Measurements from ENCODE around the gene DPPA5.
A peak's percentile ranks its signal among the peaks of the same experiment; 100 is the strongest.
"Not testable (repeated sequence)": the region's sequence is repeated elsewhere in the genome, so short reads cannot be mapped to it uniquely, and the experiment has no call there.

Gene DPPA5

DNA sequence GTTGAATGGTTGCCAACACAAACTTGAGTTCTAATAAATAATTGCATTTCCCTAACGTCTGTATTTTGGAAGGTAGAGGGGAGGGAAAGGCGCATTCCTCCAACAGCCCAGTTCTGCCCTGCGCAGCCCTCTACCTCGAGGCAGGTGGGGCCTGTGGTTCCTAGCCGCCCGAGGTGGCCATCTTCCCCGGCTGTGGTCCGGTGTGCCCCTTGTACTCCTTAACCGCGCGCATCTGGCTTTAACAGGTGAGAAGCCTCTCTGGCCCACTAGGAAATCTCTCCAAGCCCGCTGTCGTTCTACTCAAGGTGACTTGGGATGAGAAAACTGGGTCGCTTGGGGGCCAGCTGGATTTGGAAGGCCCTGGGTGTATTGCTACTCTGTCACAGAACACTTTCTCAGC lies 10.0 kb upstream of the DPPA5 start:
- DNase-seq (ENCODE audit: low read depth), result no peak

DNA sequence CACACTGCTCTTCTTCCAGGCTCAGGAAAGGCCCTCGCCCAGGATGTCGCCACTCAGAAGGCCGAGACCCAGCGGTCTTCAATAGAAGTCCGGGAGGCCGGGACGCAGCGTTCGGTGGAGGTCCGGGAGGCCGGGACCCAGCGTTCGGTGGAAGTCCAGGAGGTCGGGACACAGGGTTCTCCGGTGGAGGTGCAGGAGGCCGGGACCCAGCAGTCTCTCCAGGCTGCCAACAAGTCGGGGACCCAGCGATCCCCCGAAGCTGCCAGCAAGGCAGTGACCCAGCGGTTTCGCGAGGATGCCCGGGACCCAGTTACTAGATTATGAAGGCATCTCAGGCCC lies 9.4 kb upstream of the DPPA5 start:
- DNase-seq (ENCODE audit: low read depth), result no peak

DNA sequence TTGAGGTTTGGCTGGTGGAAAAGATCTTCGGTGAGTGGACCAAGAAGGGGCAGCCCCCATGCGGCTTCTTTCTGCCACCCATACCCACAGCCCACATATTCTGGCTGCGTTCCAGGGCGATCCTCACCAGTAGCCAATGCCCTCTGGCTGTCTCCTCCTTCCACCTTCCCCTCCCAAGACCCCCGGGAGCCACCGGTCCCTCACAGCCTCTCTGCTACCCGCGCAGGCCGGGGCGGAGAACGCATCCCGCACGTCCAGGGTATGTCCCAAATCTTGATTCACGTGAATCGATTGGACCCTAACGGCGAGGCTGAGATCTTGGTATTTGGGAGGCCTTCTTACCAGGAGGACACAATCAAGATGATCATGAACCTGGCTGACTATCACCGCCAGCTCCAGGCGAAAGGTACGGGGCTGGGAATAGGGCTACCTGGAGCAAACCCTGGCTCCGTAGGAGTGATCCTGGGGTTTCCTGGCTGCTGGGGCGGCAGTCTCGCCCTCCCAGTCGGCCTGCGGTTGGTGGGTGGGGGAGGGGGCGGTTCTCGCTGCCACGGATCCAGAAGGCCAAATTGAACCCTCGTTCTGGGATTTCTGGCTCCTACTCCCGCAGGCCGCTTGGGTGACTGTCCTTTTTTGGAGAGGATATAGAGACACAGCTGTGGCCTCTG lies 8.9 kb upstream of the DPPA5 start:
- no peak for DNase-seq (ENCODE audit: low read depth)

DNA sequence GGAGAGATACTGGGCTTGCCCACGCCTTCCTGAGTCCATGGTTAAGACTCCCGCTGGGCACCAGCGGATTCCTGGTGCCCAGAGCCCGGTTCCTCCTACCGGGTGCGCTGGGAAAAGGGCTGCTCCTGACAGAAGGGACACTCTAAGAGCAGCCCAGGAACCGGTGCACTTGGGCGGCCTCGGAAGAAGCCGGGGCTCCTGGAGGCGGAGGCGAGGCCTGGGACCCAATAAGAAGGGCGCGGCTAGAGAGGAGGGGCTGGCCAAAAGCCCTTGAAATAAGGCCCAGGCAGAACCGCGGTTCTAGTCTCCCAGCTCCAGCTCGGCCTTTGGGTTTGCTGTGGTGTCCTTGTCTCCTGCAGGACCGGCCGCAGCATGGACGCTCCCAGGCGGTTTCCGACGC lies 8.3 kb upstream of the DPPA5 start, which contains the start of gene KHDC3L:
KHDC3L (plus strand) TSS at position 301 of the 400 bp plus-strand sequence; CDS start at position 373, 72 bp downstream.
- DNase-seq (ENCODE audit: low read depth), result no peak

DNA sequence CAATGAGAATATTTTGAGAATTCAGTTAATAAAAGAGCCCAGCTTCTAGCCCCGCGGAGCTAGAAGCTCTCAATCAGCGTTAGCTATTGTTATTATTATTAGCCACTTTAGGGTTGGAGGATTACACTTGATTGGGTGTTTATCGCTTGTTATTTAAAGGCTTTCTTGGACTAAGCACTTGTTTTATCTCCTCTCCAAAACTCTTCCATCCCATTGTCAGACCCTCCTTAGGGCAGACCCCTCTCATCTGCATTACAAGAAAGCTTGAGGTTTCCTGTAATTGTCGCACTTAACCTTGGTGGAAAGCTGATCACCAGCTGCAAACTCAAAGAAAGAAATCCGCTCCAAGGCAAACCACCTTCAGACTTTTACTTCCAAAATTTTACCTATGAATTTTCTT lies 4.8 kb downstream of the DPPA5 start:
- no peak for DNase-seq (ENCODE audit: low read depth)

- no peak for DNase-seq (ENCODE audit: low read depth)
Measured at GRCh38 chr6:73348550-73349204, 5.4 kb downstream of the DPPA5 start.

DNA sequence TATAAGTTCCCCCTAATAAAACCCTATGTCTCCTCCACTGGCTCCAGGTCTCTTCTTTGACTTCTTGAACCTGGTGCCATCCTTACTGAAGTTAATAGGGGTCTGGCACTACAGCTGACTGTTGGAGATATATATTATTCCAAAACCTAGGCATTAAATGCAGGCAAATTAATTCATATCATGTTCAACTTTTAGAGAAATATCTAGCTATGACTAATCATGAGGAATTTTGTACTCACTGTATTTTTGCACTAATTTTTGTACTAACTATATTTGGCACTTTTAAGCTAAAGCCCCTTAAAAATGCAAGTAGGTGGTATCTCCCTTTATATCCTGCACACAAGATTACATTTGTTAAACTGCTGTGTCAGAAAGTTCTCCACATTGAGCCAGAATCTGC lies 10.9 kb downstream of the DPPA5 start:
- no peak for DNase-seq (ENCODE audit: low read depth)

DNA sequence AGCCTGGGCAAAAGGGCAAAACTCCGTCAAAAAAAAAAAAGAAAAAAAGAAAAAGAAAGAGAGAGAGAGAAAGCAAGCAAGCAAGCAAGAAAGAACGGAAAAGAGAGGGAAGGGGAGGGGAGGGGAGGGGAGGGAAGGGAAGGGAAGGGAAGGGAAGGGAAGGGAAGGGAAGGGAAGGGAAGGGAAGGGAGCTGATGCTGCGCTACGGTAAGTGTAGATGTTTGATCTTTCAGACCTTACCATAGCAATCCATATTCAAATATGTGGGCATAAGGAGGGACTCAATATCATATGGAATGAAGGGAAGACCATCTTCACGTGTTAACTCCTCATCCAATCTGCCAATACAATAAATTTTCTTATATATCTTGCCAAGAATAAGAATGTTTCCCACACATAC lies 11.9 kb downstream of the DPPA5 start:
- DNase-seq (ENCODE audit: low read depth), result no peak

GRCh38 chr6:73341335-73341734 lies 12.7 kb downstream of the DPPA5 start:
- no peak for DNase-seq (ENCODE audit: low read depth)

- no peak for DNase-seq (ENCODE audit: low read depth)
Measured at GRCh38 chr6:73340048-73340447, 14.0 kb downstream of the DPPA5 start.

GRCh38 chr6:73339340-73339739 lies 14.7 kb downstream of the DPPA5 start:
- DNase-seq (ENCODE audit: low read depth), result no peak

DNA sequence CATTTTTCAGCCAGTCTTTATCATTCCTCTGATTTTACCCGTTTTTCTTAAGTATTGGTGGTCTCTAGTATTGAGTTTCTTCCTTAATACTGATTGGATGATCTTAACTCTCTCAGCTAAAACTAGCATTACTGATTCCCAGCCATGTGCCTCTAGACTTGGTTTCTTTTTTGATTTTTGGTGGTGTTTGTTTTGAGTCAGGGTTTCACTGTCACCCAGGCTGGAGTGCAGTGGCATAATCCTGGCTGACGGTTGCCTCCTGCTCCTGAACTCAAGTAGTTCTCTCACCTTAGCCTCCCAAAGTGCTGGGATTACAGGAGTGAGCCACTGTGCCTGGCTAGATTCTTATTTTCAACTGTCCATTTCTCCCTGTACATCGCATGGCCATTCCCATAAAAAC lies 24.9 kb downstream of the DPPA5 start:
- DNase-seq (ENCODE audit: low read depth), result no peak

DNA sequence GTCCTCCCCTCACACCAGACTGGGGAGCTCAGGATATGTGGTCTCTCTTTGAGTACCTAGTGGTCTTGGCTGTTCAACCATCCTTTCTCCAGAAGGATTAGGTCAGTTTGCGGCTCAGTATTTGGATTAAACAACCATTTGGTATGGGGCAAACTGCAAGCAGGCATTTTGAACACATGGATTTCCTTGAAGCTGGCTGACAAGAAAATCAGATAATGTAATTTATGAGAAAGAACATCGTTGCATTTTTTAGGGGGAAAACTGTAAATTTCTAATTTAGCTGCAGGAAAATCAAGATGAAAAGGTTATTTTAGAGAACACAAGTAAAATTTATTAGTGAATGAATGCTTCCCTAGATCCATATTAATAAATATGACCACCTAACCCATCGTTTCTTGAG lies 25.3 kb downstream of the DPPA5 start:
- DNase-seq (ENCODE audit: low read depth), result no peak

DNA sequence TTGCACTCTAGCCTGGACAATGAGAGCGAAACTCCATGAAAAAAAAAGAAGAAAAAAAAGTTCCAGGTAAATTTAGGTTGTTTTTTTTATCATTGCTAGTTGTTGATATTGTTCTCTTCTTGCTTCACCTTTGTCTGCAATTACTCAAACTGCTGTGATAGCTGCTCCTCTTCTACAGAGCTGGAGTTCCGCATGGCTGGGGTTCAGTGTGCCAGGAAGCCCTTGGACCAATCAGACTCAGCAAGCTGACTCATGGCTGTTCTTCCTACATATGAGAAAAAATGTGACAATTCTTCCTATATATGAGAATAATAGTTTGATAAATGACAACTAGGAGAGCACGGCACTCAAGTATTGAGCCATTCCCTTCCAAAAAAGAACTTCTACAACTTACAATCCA lies 28.4 kb downstream of the DPPA5 start:
- DNase-seq (ENCODE audit: low read depth), result no peak

DNA sequence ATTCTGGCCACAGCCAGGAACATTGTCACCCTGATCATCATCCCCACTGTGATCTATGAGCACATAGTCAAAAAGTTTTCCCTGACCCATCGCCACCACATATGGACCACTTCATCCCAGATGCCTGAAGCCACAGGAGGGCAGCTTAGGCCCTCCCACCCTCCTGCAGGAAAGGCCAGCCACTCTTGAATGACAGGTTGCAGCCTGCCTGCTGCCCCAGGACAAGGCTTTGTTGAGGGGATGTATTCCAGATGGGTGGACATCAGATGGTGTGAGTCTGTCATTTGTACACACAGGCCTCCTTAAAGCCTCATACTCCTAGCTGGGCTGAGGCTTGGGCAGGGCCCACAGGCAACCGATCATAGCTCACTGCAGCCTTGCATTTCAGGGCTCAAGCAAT lies 30.8 kb downstream of the DPPA5 start:
- DNase-seq (ENCODE audit: low read depth), result no peak

DNA sequence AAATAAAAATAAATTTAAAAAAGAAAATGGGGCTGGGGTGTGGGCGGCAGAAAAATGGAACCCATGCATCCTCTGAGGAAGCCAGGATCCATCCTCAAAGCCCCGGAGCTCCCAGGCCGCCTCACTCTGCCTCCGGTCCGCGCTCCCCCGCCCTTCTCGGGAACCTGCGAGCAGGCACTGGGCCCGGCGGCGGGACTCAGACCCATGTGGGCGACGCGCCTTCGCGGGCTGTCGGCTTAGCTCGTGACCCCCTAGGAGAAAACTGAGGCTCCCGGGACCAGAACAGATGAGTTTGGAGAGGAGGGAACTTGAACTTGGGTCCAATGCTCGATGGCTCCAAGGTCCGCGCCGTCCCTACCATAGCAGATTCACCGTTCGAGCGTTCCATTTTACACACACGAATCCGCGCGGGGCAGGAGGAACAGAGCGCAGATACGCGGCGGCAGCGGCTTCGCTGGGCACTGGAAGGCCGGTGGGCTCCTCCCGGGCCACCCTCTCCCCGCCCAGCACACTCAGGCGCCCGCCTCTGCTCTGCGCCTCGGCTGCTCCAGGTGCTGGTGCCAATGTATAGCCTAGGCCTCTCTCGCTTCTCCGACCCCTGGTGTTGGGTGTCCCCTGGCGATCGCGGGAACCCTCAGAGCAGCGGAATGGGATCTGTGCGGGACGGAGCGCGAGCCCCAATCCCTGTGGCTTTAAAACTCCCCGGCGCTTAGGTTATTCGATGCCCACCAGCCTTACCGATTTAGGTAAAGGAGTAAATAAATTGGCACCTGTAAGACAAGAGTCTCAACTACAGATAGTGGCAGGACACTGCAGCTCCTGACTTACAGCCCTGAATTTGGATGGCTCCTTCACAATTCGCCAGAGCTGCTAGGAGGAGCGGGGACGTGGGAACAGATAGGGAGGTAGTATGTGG lies 39.2 kb downstream of the DPPA5 start:
- DNase-seq (ENCODE audit: low read depth), result no peak

GRCh38 chr6:73310503-73310845 lies 43.6 kb downstream of the DPPA5 start:
- DNase-seq (ENCODE audit: low read depth), result not testable (repeated sequence)

DNA sequence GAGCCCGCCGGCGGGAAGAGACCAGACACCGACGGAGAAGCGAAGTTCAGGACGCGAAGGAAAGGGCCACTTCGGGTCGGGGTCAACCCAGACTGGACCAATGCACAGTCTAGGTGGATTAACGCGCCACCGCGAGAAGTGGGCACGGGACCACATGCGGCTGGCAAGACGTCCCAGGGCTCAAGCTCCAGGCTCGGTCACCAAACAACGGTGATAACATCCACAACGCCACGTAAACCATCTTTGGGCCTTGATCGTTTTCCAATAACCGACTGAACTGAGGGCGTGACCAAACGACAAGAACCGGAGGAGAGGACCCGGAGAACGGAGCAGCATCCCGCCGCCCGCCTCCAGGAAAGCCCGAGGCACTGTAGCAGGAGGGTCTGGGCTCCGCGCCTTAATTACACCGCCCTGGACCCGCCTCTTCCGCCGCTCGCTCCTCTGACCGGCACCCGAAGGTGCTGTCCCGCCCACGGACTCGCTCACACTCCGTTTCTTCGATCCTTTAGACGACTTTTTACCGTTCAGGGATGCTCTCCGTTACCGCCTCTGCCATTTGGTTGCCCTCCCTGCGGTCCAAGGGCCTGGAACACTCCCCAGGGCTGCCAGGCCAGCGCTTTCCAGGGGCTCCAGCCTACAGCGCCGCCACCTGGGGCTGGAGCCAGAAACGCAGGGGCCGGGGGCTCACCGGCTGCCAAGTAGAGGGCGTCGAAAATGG lies 44.1 kb downstream of the DPPA5 start:
- DNase-seq (ENCODE audit: low read depth), result peak; percentile 16

- no peak for DNase-seq (ENCODE audit: low read depth)
Measured at GRCh38 chr6:73309535-73309784, 44.6 kb downstream of the DPPA5 start.

GRCh38 chr6:73308712-73309534 lies 45.2 kb downstream of the DPPA5 start:
- DNase-seq (ENCODE audit: low read depth), result no peak

DNA sequence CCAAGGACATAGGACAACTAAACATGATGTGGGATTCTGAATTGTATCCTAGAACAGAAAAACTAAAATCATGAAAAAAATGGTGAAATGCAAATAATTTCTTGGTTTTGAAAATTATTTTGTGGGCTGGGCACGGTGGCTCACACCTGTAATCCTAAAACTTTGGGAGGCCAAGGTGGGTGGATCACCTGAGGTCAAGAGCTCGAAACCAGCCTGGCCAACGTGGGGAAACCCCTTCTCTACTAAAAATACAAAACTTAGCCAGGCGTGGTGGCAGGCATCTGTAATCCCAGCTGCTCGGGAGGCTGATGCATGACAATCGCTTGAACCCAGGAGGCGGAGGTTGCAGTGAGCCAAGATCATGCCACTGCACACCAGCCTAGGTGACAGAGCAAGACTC lies 50.3 kb downstream of the DPPA5 start:
- DNase-seq (ENCODE audit: low read depth), result not testable (repeated sequence)

Data from stimulated activated CD4-positive, alpha-beta T cell treated with anti-CD3 and anti-CD28 coated beads, Interleukin-2, amount 100 ng/mL, for 4 hours (primary cell).